ENCODE measurements around the gene NMT1.
"Not testable (repeated sequence)": the region's sequence is repeated elsewhere in the genome, so short reads cannot be mapped to it uniquely, and the experiment has no call there.

DNA sequence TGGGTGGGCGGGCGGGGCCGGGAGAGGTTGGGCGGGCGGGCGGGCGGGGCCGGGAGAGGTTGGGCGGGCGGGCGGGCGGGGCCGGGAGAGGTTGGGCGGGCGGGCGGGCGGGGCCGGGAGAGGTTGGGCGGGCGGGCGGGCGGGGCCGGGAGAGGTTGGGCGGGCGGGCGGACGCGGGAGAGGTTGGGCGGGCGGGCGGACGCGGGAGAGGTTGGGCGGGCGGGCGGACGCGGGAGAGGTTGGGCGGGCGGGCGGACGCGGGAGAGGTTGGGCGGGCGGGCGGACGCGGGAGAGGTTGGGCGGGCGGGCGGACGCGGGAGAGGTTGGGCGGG lies 9.4 kb upstream of the NMT1 start:
- TF ChIP-seq ZNF274 (IDR thresholded peaks at IDR 0.05; ENCODE audit: low read depth, low read length); YY1 (IDR thresholded peaks at IDR 0.05; ENCODE audit: insufficient read depth, insufficient read length); SUZ12 (IDR thresholded peaks at IDR 0.05; ENCODE audit: extremely low read depth, insufficient read depth, insufficient read length): not testable (repeated sequence)

All from NT2/D1 (cell line).